ENCODE measurements around the gene WRAP73.

Gene WRAP73

GRCh38 chr1:3681898-3682806 is 32.2 kb upstream of the WRAP73 start:
- no peak for DNase-seq (ENCODE audit: low read depth in 2 of 2)

- DNase-seq (ENCODE audit: low read depth in 2 of 2), result no peak
Observed at GRCh38 chr1:3681231-3681897, 31.5 kb upstream of the WRAP73 start.

GRCh38 chr1:3680488-3681230 is 30.8 kb upstream of the WRAP73 start:
- DNase-seq (ENCODE audit: low read depth in 2 of 2), result no peak

GRCh38 chr1:3679799-3680453 is 30.0 kb upstream of the WRAP73 start:
- DNase-seq (ENCODE audit: low read depth in 2 of 2), result no peak

- DNase-seq (ENCODE audit: low read depth in 2 of 2), result no peak
Observed at GRCh38 chr1:3679098-3679555, 29.2 kb upstream of the WRAP73 start.

- no peak for DNase-seq (ENCODE audit: low read depth in 2 of 2)
Observed at GRCh38 chr1:3678361-3679097, 28.6 kb upstream of the WRAP73 start.

- no peak for DNase-seq (ENCODE audit: low read depth in 2 of 2)
Observed at GRCh38 chr1:3677484-3677883, 27.6 kb upstream of the WRAP73 start.

- no peak for DNase-seq (ENCODE audit: low read depth in 2 of 2)
Observed at GRCh38 chr1:3676581-3677470, 26.9 kb upstream of the WRAP73 start.

- DNase-seq (ENCODE audit: low read depth in 2 of 2), result no peak
Observed at GRCh38 chr1:3675436-3675835, 25.5 kb upstream of the WRAP73 start.

GRCh38 chr1:3674100-3675094 is 24.5 kb upstream of the WRAP73 start:
- DNase-seq (ENCODE audit: low read depth in 2 of 2), result no peak

GRCh38 chr1:3673381-3674099 is 23.6 kb upstream of the WRAP73 start:
- no peak for DNase-seq (ENCODE audit: low read depth in 2 of 2)

- DNase-seq (ENCODE audit: low read depth in 2 of 2), result no peak
Observed at GRCh38 chr1:3672971-3673361, 23.1 kb upstream of the WRAP73 start.

GRCh38 chr1:3672231-3672970 is 22.5 kb upstream of the WRAP73 start:
- no peak for DNase-seq (ENCODE audit: low read depth in 2 of 2)

- no peak for DNase-seq (ENCODE audit: low read depth in 2 of 2)
Observed at GRCh38 chr1:3671371-3672180, 21.7 kb upstream of the WRAP73 start.

GRCh38 chr1:3670823-3671265 is 20.9 kb upstream of the WRAP73 start:
- DNase-seq (ENCODE audit: low read depth in 2 of 2), result no peak

GRCh38 chr1:3669971-3670431 is 20.1 kb upstream of the WRAP73 start:
- no peak for DNase-seq (ENCODE audit: low read depth in 2 of 2)

All from fibroblast of skin of left quadriceps (primary cell).